K562 (cell line): ENCODE measurements around the gene CBFA2T3. TPM values are rescaled to one million over a fixed set of nuclear protein-coding genes. Genes with fewer than 3 reads are reported as not detected.
A peak's percentile ranks its signal among the peaks of the same experiment; 100 is the strongest.

Experiments used
- ATAC-seq: fragments of 200-7000 bp; cut with Tn5 transposase; 3 replicates; pipeline ENCODE4 v1.9.1; 2020; ENCODE audit warnings: moderate library complexity
- BruUV-seq: library from RNA; stranded (reverse); fragments of 400-500 nt; replicated peaks from 2 replicates; lab custom pipeline; 2021; lab: Mats Ljungman, UMichigan
- CTCF ChIA-PET: fragments of 300-600 bp; formaldehyde crosslinking; extraction: SDS; loops from one replicate; lab custom pipeline; 2021; ENCODE audit warnings: low intra/inter-chr PET ratio; lab: Yijun Ruan, JAX
- POLR2A ChIA-PET: fragments of 300-600, 350-650 bp; sonication (Branson Sonifier 250); formaldehyde crosslinking; extraction: SDS; loops from one replicate; lab custom pipeline; 2021; ENCODE audit warnings: antibody characterized with exemption, inconsistent platforms; lab: Yijun Ruan, JAX
- DNase-seq, 4 experiments: peaks; one replicate each; pipeline versions ENCODE4 v3.0.0 to v3.0.0-alpha.2; 2011 to 2018; ENCODE audit warnings: low spot score in 3 of 4, mixed read lengths in 3 of 4; ENCODE audit errors: extremely low read depth in 1 of 4
- FAIRE-seq: peaks from 2 replicates; lab custom pipeline; 2011; peaks lifted over from hg19 to GRCh38; lab: Jason Lieb, UNC
- H2AFZ ChIP-seq: 2 replicates; pipeline ENCODE4 v1.6.0; 2011; ENCODE audit warnings: low read depth, low read length, control low read depth, inconsistent platforms
- H3K27ac ChIP-seq: fragments of 200-600 bp; 3 replicates; pipeline ENCODE4 v1.8.0; 2011; ENCODE audit warnings: low read depth, mild to moderate bottlenecking, control low read depth, inconsistent platforms, low read length, moderate library complexity, mixed read lengths; ENCODE audit errors: extremely low read depth
- H3K27me3 ChIP-seq, 2 experiments: fragments of 300-600 bp in 1 of 2; 2 replicates in 1 of 2; 3 replicates in 1 of 2; pipeline versions ENCODE4 v1.6.0 to v1.8.0; 2011; ENCODE audit warnings: inconsistent platforms in 2 of 2, low read length in 2 of 2, mild to moderate bottlenecking in 1 of 2, mixed read lengths in 1 of 2, moderate library complexity in 1 of 2; ENCODE audit not compliant: control insufficient read depth in 2 of 2, insufficient read depth in 2 of 2
- H3K36me3 ChIP-seq: fragments of 300-600 bp; 3 replicates; pipeline ENCODE4 v1.8.0; 2011; ENCODE audit warnings: mild to moderate bottlenecking, low read length, inconsistent platforms; ENCODE audit not compliant: control insufficient read depth, insufficient read depth
- H3K4me1 ChIP-seq, 2 experiments: fragments of 200-600 bp in 1 of 2; replicated peaks in 1 of 2; 2 replicates in 1 of 2; 3 replicates in 1 of 2; pipeline versions ENCODE4 v1.5.1 to v1.8.0; 2011; ENCODE audit warnings: inconsistent platforms in 2 of 2, low read length in 2 of 2, mild to moderate bottlenecking in 1 of 2, mixed read lengths in 1 of 2, moderate library complexity in 1 of 2; ENCODE audit not compliant: control insufficient read depth in 2 of 2, insufficient read depth in 2 of 2
- H3K4me2 ChIP-seq: 2 replicates; pipeline ENCODE4 v1.6.1; 2011; ENCODE audit warnings: low read length, control low read depth, inconsistent platforms, mixed read lengths; ENCODE audit not compliant: insufficient read depth
- H3K4me3 ChIP-seq: fragments of 200-600 bp; sonication (generic), shearing (Covaris generic); 2 replicates; pipeline ENCODE4 v1.5.1; 2016; ENCODE audit warnings: control low read depth, inconsistent platforms
- H3K79me2 ChIP-seq: fragments of 200-600 bp; 3 replicates; pipeline ENCODE4 v1.8.0; 2011; ENCODE audit warnings: low read length, inconsistent platforms; ENCODE audit not compliant: control insufficient read depth, insufficient read depth
- H3K9ac ChIP-seq, 2 experiments: 2 replicates each; pipeline versions ENCODE4 v1.6.0 to v1.6.1; 2011; ENCODE audit warnings: low read depth in 2 of 2, low read length in 2 of 2, control low read depth in 1 of 2, inconsistent platforms in 1 of 2, mild to moderate bottlenecking in 1 of 2, mixed read lengths in 1 of 2; ENCODE audit not compliant: insufficient read depth in 1 of 2
- H3K9me1 ChIP-seq: one replicate; pipeline ENCODE4 v1.6.0; 2011; ENCODE audit warnings: inconsistent platforms, mild to moderate bottlenecking, low read length, moderate library complexity; ENCODE audit not compliant: control insufficient read depth, insufficient read depth
- H3K9me3 ChIP-seq: replicated peaks from 2 replicates; pipeline ENCODE4 v1.5.1; 2011; ENCODE audit warnings: low read depth, low read length, inconsistent platforms; ENCODE audit not compliant: control insufficient read depth, insufficient read depth
- H4K20me1 ChIP-seq: replicated peaks from 2 replicates; pipeline ENCODE4 v1.6.1; 2011; ENCODE audit warnings: low read length, inconsistent platforms, mixed read lengths; ENCODE audit not compliant: control insufficient read depth, insufficient read depth
- CCNT2 ChIP-seq: IDR thresholded peaks from 2 replicates; pipeline ENCODE4 v1.6.1; 2011; ENCODE audit warnings: borderline replicate concordance, low read depth, mild to moderate bottlenecking, moderate library complexity, mixed read lengths, low read length; ENCODE audit not compliant: insufficient read length; ENCODE audit errors: extremely low read depth
- CEBPB ChIP-seq: fragments of 450-650 bp; IDR thresholded peaks from 2 replicates; pipeline ENCODE4 v1.6.1; 2016; ENCODE audit warnings: missing genetic modification characterization, missing compliant biosample characterization
- E4F1 ChIP-seq: fragments of 250-450 bp; sonication (Bioruptor Pico); IDR thresholded peaks from 2 replicates; pipeline ENCODE4 v1.5.0; 2021; ENCODE audit warnings: mild to moderate bottlenecking, borderline replicate concordance
- EGR1 ChIP-seq: fragments of 450-650 bp; conservative IDR thresholded peaks from 2 replicates; pipeline ENCODE4 v1.6.1; 2017; ENCODE audit warnings: mild to moderate bottlenecking
- GATAD2B ChIP-seq: fragments of 450-650 bp; IDR thresholded peaks from 2 replicates; pipeline ENCODE4 v1.6.1; 2017; ENCODE audit warnings: mild to moderate bottlenecking, borderline replicate concordance
- IRF2 ChIP-seq: sonication (generic); formaldehyde crosslinking; IDR thresholded peaks from 2 replicates; pipeline ENCODE4 v1.8.1; 2022; ENCODE audit warnings: mild to moderate bottlenecking, missing genetic modification reagents
- PKNOX1 ChIP-seq: fragments of 450-650 bp; IDR thresholded peaks from 2 replicates; pipeline ENCODE4 v1.6.1; 2016
- POLR2B ChIP-seq: fragments of 450-650 bp; IDR thresholded peaks from 2 replicates; pipeline ENCODE4 v1.6.1; 2018; ENCODE audit warnings: low read depth; ENCODE audit not compliant: partially characterized antibody
- RBM22 ChIP-seq: fragments of 200-400 bp; formaldehyde crosslinking; IDR thresholded peaks from 2 replicates; pipeline ENCODE4 v1.6.1; 2018; ENCODE audit warnings: low read length, low read depth; ENCODE audit not compliant: poor library complexity, severe bottlenecking
- SUPT5H ChIP-seq: fragments of 450-650 bp; IDR thresholded peaks from 2 replicates; pipeline ENCODE4 v1.6.1; 2016
- TAF1 ChIP-seq: IDR thresholded peaks from 2 replicates; pipeline ENCODE4 v1.6.1; 2011; ENCODE audit warnings: mild to moderate bottlenecking, low read length, moderate library complexity; ENCODE audit not compliant: insufficient read depth, control insufficient read depth, severe bottlenecking; ENCODE audit errors: extremely low read depth
- TEAD4 ChIP-seq, 2 experiments: sonication (generic) in 1 of 2; formaldehyde crosslinking in 1 of 2; IDR thresholded peaks; 2 replicates each; pipeline versions ENCODE4 v1.6.1 to v1.8.0; 2012 to 2022; ENCODE audit warnings: borderline replicate concordance in 1 of 2, inconsistent platforms in 1 of 2, low read length in 1 of 2, mild to moderate bottlenecking in 1 of 2, missing genetic modification reagents in 1 of 2
- TFAP4 ChIP-seq: sonication (generic); formaldehyde crosslinking; IDR thresholded peaks from 2 replicates; pipeline ENCODE4 v1.8.0; 2022; ENCODE audit warnings: missing genetic modification reagents, mild to moderate bottlenecking, moderate library complexity, borderline replicate concordance
- TRIM24 ChIP-seq, 2 experiments: fragments of 450-650 bp; IDR thresholded peaks; 2 replicates each; pipeline ENCODE4 v1.6.1; 2016
- ZBTB7A ChIP-seq: IDR thresholded peaks from 2 replicates; pipeline ENCODE4 v1.6.1; 2011; ENCODE audit warnings: low read depth, mild to moderate bottlenecking, low read length, moderate library complexity, borderline replicate concordance; ENCODE audit not compliant: control insufficient read depth
- ZNF263 ChIP-seq: sonication (generic); formaldehyde crosslinking; IDR thresholded peaks from 2 replicates; pipeline ENCODE4 v1.8.0; 2022; ENCODE audit warnings: mild to moderate bottlenecking, missing genetic modification reagents, borderline replicate concordance
- WGBS: fragments of 100-300 bp; shearing (Covaris generic); methylation state at CpG from one replicate; pipeline ENCODE4 v1.1.6; 2016; ENCODE audit warnings: low coverage, mixed read lengths; ENCODE audit not compliant: insufficient coverage; ENCODE audit errors: missing lambda C conversion rate; 5-methylcytosine and 5-hydroxymethylcytosine counted together
- in situ Hi-C: fragments of 300-500 bp; cut with MboI; formaldehyde crosslinking; loops from 4 replicates; pipeline ENCODE4 v1.15.0; 2018; ENCODE audit warnings: inconsistent platforms, mixed read lengths
- intact Hi-C: fragments of 100-400 bp; cut with micrococcal nuclease; formaldehyde crosslinking; loops from 2 replicates; pipeline ENCODE4 v1.14.2; 2022
- polyA plus RNA-seq, 8 experiments: library from polyadenylated mRNA; depleted of rRNA in 4 of 8; stranded (reverse) in 5 of 8; unstranded in 3 of 8; fragments of >200 nt; fragmentation: Nextera tagmentation in 2 of 8; fragmentation: Illumina TruSeq in 1 of 8; extraction: Ambion mirVana in 2 of 8; extraction: Trizol in 1 of 8; gene quantifications; 2 replicates each; pipeline versions ENCODE4 v1.2.1 to v1.2.3, GENCODE V29; 2011 to 2014; ENCODE audit warnings: inconsistent platforms in 1 of 8, missing spikeins in 1 of 8
- total RNA-seq, 7 experiments: library from RNA; depleted of rRNA in 6 of 7; stranded (reverse); fragments of >200 nt in 6 of 7; fragmentation: Illumina TruSeq in 2 of 7; extraction: Trizol in 2 of 7; gene quantifications; 2 replicates each; pipeline versions ENCODE4 v1.2.1 to v1.2.3, GENCODE V29; 2011 to 2021; ENCODE audit warnings: low replicate concordance in 1 of 7

The CBFA2T3 gene
- total and polyA plus RNA-seq, 9 of the 15 experiments (the other 6 are each of a cell fraction or from before 2014, with no cell fraction given), result 2.3 to 145 (median 6.7) TPM

DNA sequence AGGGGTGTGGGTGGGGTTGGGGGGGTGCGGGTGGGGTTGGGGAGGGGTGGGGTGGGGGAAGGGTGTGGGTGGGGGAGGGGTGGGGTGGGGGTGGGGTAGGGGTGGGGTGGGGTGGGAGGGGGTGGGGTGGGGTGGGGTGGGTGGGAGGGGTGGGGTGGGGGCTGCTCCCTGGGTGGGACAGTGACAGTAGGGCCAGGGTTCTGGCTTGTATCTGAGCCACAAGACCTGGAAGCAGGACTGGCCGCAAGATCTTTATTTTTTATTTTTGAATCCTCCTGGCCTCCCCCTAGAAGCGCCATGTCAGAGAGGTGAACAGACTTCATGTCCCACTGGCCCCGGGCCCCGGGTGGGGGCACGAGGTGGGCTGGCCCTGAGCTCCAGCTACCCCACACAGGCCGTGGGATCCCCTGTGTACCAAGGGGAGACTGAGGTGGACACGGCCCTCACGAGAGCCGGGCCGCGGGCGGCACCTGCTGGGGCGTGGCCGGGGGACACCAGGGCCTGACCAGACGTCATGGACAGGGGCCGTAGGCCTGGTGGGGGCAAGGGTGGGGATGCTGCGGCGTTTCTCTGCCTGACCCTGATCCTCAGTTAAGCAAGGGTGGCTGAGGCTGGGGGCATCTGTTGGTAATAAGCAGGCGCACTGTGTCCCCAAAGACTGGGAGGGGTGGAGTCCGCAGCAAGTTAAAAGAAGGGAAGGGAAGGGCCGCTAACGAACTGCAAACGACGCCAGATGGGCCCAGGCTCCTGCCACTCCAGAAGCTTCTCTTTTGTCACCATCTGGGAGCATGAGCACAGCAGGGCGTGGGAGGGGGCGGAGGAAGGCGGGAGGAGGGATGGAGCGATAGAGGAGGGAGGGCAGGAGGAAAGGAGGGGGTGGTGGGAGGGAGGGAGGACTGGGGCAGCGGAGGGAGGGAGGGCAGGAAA is 88.3 kb downstream of the CBFA2T3 start:
- Histone ChIP-seq H3K79me2 (peaks cover 27% of the 10 kb centered on the region), H3K4me2 (no peak overlapping the region), H3K27me3 (no peaks in the 10 kb centered on the region), H2AFZ (no peak overlapping the region), H3K4me3 (no peak overlapping the region), H3K9me1 (no peaks in the 10 kb centered on the region), H4K20me1 (no peaks in the 10 kb centered on the region), H3K9ac (no peak overlapping the region), H3K27ac (peak overlapping the region; percentile 65; the same call in 2 of the 3 replicates), H3K36me3 (peaks cover 95% of the 10 kb centered on the region), H3K4me1 (peaks cover 0 to 61% of the 10 kb centered on the region in 2 experiments; a peak in 3 of 5 replicates), H3K9me3 (peaks cover 29% of the 10 kb centered on the region)
- BruUV-seq, result no TSS peak
- peak; percentile 61 for ATAC-seq
- ChIA-PET POLR2A (interaction anchor here (1.0 kb wide), 1 partner anchor 79 kb away, joined by 3 read pairs; no protein-coding TSS in a partner anchor), CTCF (no interaction called here)
- no peak for FAIRE-seq
- 66% methylated on average over 21 of the region's 30 CpGs for WGBS
- DNase-seq, result peak; percentile 44 to 49 (median 46)
- intact Hi-C loops (no loop called here), in situ Hi-C loops (no loop called here)
- TF ChIP-seq ZBTB7A (peak; percentile 26; the same call in 1 of the 2 replicates), EGR1 (0 out of 2 replicates have a peak, but pooled peaks have one; percentile 17), CCNT2 (peak; percentile 43), SUPT5H (peak; percentile 56), E4F1 (no peak), ZNF263 (CRISPR knock-in tag) (peak; percentile 86), TFAP4 (CRISPR knock-in tag) (0 out of 2 replicates have a peak, but pooled peaks have one; percentile 11), GATAD2B (no peak), CEBPB (tag) (no peak), TAF1 (no peak), POLR2B (peak; percentile 25), TRIM24 (IDR thresholded peaks at IDR 0.05) (peak in 1 of 2 experiments; percentile 44; a peak in 1 of 4 replicates), RBM22 (peak; percentile 98), IRF2 (CRISPR knock-in tag) (no peak), TEAD4 (IDR thresholded peaks at IDR 0.05; ENCODE audit: low read length) (no peak), TEAD4 (CRISPR knock-in tag; IDR thresholded peaks at IDR 0.05; ENCODE audit: borderline replicate concordance) (no peak), PKNOX1 (peak; percentile 44; the same call in 1 of the 2 replicates)
